Measurements from ENCODE around the gene SLC25A19.

The SLC25A19 gene

DNA sequence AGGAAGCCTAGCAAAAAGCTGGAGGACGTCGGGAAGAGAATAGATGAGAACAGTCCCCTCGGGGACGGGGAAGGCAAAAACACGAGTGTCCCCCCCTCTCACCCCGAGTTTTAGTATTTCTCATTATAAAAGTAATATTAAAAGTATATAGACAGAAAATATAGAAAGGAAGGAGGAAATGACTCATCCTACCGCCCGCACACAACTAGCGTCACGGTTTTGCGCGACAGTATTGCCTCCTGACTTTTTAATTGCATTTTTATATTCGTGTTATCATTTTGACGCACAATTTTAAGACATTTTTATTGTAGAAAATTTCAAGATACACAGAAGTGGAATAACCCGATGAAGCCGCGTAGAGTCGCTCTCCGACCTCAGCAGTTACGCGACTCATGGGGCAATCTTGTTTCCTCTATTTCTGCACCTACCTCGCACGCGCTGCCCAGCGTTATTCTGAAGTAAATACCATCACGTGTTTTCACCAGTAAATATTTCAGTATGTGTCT is 652 bp upstream of the SLC25A19 start:
- TF ChIP-seq POLR2AphosphoS5 (IDR thresholded peaks at IDR 0.05; ENCODE audit: low read depth, low read length) (no peak), SIN3A (IDR thresholded peaks at IDR 0.05; ENCODE audit: borderline replicate concordance, insufficient read depth, low read length) (no peak), FOXP2 (optimal IDR thresholded peaks at IDR 0.05; ENCODE audit: borderline replicate concordance, extremely low read depth, extremely low read length, insufficient read depth) (no peak), TAF1 (IDR thresholded peaks at IDR 0.05; ENCODE audit: borderline replicate concordance, insufficient read depth, low read length) (no peak)
- TF ChIP-seq, protein P1, sequence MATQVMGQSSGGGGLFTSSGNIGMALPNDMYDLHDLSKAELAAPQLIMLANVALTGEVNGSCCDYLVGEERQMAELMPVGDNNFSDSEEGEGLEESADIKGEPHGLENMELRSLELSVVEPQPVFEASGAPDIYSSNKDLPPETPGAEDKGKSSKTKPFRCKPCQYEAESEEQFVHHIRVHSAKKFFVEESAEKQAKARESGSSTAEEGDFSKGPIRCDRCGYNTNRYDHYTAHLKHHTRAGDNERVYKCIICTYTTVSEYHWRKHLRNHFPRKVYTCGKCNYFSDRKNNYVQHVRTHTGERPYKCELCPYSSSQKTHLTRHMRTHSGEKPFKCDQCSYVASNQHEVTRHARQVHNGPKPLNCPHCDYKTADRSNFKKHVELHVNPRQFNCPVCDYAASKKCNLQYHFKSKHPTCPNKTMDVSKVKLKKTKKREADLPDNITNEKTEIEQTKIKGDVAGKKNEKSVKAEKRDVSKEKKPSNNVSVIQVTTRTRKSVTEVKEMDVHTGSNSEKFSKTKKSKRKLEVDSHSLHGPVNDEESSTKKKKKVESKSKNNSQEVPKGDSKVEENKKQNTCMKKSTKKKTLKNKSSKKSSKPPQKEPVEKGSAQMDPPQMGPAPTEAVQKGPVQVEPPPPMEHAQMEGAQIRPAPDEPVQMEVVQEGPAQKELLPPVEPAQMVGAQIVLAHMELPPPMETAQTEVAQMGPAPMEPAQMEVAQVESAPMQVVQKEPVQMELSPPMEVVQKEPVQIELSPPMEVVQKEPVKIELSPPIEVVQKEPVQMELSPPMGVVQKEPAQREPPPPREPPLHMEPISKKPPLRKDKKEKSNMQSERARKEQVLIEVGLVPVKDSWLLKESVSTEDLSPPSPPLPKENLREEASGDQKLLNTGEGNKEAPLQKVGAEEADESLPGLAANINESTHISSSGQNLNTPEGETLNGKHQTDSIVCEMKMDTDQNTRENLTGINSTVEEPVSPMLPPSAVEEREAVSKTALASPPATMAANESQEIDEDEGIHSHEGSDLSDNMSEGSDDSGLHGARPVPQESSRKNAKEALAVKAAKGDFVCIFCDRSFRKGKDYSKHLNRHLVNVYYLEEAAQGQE (IDR thresholded peaks at IDR 0.05; ENCODE audit: insufficient read depth in 1 of 2, low read depth in 2 of 2, low read length in 2 of 2), result no peak

DNA sequence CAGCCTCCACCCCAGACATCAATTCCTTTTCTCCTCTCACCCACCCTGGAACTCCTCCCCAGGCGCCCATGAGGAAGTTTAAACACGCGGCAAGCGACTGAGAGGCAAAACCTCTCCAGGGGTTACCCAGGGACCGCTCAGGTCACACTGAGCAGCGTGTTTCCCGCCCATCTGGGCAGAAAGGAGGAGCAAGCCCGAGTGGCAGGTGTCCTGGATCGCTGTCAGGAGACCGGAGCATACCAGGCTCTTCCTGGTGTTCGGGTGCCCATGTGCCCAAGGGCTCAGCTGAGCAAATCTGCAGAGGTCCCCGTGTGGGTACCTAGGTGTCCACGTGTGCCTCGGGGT is 491 bp downstream of the SLC25A19 start:
- no peak for TF ChIP-seq TAF1 (IDR thresholded peaks at IDR 0.05; ENCODE audit: borderline replicate concordance, insufficient read depth, low read length)
- TF ChIP-seq POLR2AphosphoS5 (IDR thresholded peaks at IDR 0.05; ENCODE audit: low read depth, low read length), result no peak
- TF ChIP-seq, protein P1 (IDR thresholded peaks at IDR 0.05; ENCODE audit: insufficient read depth in 1 of 2, low read depth in 2 of 2, low read length in 2 of 2), result no peak

DNA sequence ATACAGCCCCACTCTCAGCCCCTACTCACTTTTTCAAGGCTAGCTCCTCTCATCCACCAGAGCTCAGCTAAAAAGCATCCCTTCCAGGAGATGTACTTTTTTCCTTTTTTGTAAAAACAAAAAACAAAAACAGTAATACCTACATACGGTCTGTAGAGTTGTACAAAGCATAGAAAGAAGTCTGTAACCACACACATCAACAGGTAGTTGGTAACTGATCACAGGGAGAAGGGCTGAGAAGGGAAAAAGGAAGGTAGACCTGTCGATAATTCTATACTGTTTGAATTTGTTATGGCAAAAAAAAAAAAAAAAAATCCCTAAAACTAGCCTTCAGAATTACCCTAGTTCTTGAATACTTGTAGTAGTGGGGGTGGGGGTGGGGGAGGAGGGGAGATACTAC is 874 bp downstream of the SLC25A19 start:
- TF ChIP-seq, protein P1 (IDR thresholded peaks at IDR 0.05; ENCODE audit: insufficient read depth in 1 of 2, low read depth in 2 of 2, low read length in 2 of 2), result no peak
- no peak for TF ChIP-seq POLR2AphosphoS5 (IDR thresholded peaks at IDR 0.05; ENCODE audit: low read depth, low read length)
- no peak for TF ChIP-seq TAF1 (IDR thresholded peaks at IDR 0.05; ENCODE audit: borderline replicate concordance, insufficient read depth, low read length)
- TF ChIP-seq SIN3A (IDR thresholded peaks at IDR 0.05; ENCODE audit: borderline replicate concordance, insufficient read depth, low read length), result no peak
- TF ChIP-seq FOXP2 (optimal IDR thresholded peaks at IDR 0.05; ENCODE audit: borderline replicate concordance, extremely low read depth, extremely low read length, insufficient read depth), result no peak

DNA sequence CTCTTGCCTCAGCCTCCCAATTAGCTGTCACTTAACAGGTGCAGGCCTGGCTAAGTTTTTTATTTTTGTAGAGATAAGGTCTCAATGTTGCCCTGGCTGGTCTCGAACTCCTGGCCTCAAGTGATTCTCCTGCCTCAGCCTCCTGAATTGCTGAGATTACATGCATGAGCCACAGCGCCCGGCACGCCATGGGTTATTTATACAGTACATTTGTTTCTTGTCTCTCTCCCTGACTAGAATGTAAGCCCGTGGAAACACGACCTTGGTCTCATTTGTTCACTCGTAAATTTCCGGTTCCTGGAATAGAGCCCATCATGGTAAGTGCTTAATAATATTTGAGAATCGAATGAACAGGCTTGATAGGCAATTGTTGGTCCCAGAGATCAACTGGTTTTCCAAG is 2.0 kb downstream of the SLC25A19 start:
- TF ChIP-seq FOXP2 (optimal IDR thresholded peaks at IDR 0.05; ENCODE audit: borderline replicate concordance, extremely low read depth, extremely low read length, insufficient read depth), result no peak
- TF ChIP-seq POLR2AphosphoS5 (IDR thresholded peaks at IDR 0.05; ENCODE audit: low read depth, low read length), result no peak
- TF ChIP-seq SIN3A (IDR thresholded peaks at IDR 0.05; ENCODE audit: borderline replicate concordance, insufficient read depth, low read length), result no peak
- no peak for TF ChIP-seq TAF1 (IDR thresholded peaks at IDR 0.05; ENCODE audit: borderline replicate concordance, insufficient read depth, low read length)
- TF ChIP-seq, protein P1 (IDR thresholded peaks at IDR 0.05; ENCODE audit: insufficient read depth in 1 of 2, low read depth in 2 of 2, low read length in 2 of 2), result no peak

DNA sequence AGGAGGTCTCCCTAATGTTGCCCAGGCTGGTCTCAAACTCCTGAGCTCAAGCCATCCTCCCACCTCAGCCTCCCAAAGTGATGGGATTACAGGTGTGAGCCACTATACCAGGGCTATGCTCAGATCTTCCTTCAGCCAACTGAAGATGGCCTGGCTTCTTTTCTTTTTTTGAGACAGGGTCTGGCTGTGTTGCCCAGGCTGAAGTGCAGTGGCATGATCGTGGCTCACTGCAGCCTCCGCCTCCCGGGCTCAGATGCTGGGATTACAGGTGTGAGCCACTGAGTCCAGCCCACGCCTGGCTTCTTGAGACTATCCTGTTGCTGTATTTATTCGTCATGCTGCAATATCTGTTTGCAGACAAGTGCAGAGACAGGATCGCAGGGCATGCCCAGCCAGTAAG is 4.1 kb downstream of the SLC25A19 start:
- no peak for TF ChIP-seq SIN3A (IDR thresholded peaks at IDR 0.05; ENCODE audit: borderline replicate concordance, insufficient read depth, low read length)
- TF ChIP-seq TAF1 (IDR thresholded peaks at IDR 0.05; ENCODE audit: borderline replicate concordance, insufficient read depth, low read length), result no peak
- TF ChIP-seq POLR2AphosphoS5 (IDR thresholded peaks at IDR 0.05; ENCODE audit: low read depth, low read length), result no peak
- TF ChIP-seq, protein P1 (IDR thresholded peaks at IDR 0.05; ENCODE audit: insufficient read depth in 1 of 2, low read depth in 2 of 2, low read length in 2 of 2), result no peak
- no peak for TF ChIP-seq FOXP2 (optimal IDR thresholded peaks at IDR 0.05; ENCODE audit: borderline replicate concordance, extremely low read depth, extremely low read length, insufficient read depth)

All from PFSK-1 (cell line).